Measurements from ENCODE around the gene ANKS3.
"Not testable (repeated sequence)": the region's sequence is repeated elsewhere in the genome, so short reads cannot be mapped to it uniquely, and the experiment has no call there.

The ANKS3 gene

GRCh38 chr16:4747906-4748681, 14.0 kb upstream of the ANKS3 start:
- Mint-ChIP-seq H3K9me3 (no peaks in the 10 kb centered on the region), H3K4me1 (peaks cover 20% of the 10 kb centered on the region), H3K27me3 (peaks cover 5% of the 10 kb centered on the region), H3K36me3 (peaks cover 4% of the 10 kb centered on the region), H3K4me3 (no peak overlapping the region), H3K27ac (peak overlapping the region; percentile 79)
- CTCF ChIA-PET: no interaction called here
- DNase-seq: no peak

DNA sequence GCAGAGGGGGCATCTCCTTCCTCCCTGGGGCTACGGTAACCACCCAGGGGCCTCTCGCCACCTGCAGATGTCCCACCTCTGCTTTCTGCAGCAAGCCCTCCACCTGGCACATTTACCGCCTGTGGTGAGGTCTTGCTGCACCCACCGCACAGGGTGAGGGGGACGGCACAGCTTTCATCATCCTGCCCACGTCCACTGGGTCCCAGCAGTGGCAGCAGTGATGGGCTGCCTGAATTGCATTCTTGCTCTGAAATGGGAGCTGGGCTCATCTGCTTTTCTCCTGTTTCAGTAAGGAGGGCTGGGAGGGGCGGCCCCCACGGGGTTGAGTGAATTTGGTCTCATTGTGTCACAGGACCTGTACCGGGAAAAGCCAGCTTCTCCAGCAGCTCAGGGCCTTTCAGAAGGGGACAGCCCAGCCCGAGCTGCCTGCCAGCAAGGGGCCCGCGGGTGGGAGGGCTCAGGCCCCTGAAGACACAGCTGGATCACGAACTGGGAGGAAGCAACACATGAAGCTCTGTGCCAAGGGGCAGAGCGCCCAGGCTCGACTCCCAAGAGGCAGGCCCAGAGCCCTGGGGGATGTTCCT, 13.0 kb upstream of the ANKS3 start:
- peaks cover 15% of the 10 kb centered on the region for H3K27me3 Mint-ChIP-seq
- H3K27ac Mint-ChIP-seq: peak overlapping the region; percentile 79
- no peak for DNase-seq
- H3K4me1 Mint-ChIP-seq: peaks cover 27% of the 10 kb centered on the region
- CTCF ChIA-PET: no interaction called here
- H3K4me3 Mint-ChIP-seq: no peak overlapping the region
- peaks cover 3% of the 10 kb centered on the region for H3K36me3 Mint-ChIP-seq
- no peaks in the 10 kb centered on the region for H3K9me3 Mint-ChIP-seq

DNA sequence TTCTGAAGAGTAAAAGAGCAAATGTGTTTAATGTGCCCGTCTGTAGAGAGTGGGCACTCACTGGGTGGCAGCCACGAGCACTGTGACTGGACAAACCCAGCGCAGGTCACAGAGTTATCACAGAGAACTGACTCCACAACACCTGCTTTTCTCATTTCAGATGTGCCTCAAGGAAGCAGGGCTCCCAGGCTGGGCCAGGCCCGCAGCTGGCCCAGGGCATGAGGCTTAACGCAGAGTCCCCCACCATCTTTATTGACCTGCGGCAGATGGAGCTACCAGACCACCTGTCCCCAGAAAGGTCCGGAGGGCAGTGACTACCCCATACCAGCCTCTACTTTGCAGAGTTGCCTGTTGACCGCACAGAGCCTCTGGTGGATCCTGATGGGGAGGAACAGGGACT, 12.1 kb upstream of the ANKS3 start:
- no peak overlapping the region for H3K4me3 Mint-ChIP-seq
- CTCF ChIA-PET: no interaction called here

DNA sequence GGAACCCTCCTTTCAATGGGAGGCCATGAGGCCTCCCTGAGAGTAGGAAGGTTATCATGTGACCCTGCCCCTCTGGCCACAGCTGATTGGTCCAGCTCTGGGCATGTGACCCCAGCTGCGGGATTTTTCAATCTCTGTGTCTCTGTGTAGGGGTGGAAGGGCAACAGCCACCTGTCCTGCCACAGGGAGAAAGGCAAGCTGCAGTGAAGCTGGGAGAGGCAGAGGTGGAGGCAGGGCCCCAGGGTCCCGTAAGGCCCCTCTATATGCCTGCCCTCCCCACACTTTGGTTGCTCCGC, 11.2 kb upstream of the ANKS3 start:
- CTCF ChIA-PET: no interaction called here

More for the DNA sequence above, 12.1 kb upstream of the ANKS3 start:
- no peak overlapping the region for H3K27ac Mint-ChIP-seq
- no peaks in the 10 kb centered on the region for H3K9me3 Mint-ChIP-seq
- H3K36me3 Mint-ChIP-seq: no peaks in the 10 kb centered on the region
- peaks cover 27% of the 10 kb centered on the region for H3K4me1 Mint-ChIP-seq
- no peak for DNase-seq
- H3K27me3 Mint-ChIP-seq: peaks cover 19% of the 10 kb centered on the region

DNA sequence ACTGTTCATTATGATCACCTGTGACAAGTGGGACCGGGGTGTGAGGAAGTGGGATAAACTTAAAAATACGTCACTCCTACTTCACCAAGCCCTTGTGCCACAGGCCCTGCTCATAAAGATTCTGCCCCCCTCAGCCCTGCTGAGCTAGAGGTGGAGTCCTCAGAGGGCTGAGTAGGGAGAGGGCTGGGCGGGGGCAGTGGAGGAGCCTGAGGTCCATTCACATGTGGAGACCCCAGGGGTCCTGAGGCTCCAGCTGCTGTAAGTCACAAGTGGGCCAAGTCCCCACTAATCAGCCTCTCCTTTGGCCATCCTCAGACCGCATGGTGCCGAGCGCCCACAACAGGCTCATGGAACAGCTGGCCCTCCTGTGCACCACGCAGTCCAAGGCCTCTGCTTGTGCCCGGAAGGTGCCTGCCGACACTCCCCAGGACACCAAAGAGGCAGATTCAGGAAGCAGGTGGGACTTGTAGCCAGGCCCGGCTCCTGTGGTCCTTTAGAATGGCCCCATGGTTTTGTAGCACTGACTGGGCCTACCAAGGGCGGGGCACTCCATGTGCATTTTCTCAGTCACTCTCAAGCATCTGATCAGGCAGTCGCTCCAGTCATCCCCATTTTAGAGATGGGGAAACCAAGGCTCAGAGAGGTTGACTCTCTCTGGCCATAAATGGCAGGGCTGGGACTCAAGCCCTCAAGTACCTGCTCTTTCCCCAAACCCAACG, 10.6 kb upstream of the ANKS3 start:
- H3K36me3 Mint-ChIP-seq: no peaks in the 10 kb centered on the region
- no peak overlapping the region for H3K4me3 Mint-ChIP-seq
- H3K4me1 Mint-ChIP-seq: peaks cover 27% of the 10 kb centered on the region
- peaks cover 19% of the 10 kb centered on the region for H3K27me3 Mint-ChIP-seq
- no peak for DNase-seq
- no peak overlapping the region for H3K27ac Mint-ChIP-seq
- CTCF ChIA-PET: no interaction called here
- no peaks in the 10 kb centered on the region for H3K9me3 Mint-ChIP-seq

More for the DNA sequence above, 11.2 kb upstream of the ANKS3 start:
- no peak overlapping the region for H3K4me3 Mint-ChIP-seq
- peaks cover 19% of the 10 kb centered on the region for H3K27me3 Mint-ChIP-seq
- DNase-seq: no peak
- no peaks in the 10 kb centered on the region for H3K9me3 Mint-ChIP-seq
- no peaks in the 10 kb centered on the region for H3K36me3 Mint-ChIP-seq
- H3K27ac Mint-ChIP-seq: no peak overlapping the region
- H3K4me1 Mint-ChIP-seq: peaks cover 27% of the 10 kb centered on the region

DNA sequence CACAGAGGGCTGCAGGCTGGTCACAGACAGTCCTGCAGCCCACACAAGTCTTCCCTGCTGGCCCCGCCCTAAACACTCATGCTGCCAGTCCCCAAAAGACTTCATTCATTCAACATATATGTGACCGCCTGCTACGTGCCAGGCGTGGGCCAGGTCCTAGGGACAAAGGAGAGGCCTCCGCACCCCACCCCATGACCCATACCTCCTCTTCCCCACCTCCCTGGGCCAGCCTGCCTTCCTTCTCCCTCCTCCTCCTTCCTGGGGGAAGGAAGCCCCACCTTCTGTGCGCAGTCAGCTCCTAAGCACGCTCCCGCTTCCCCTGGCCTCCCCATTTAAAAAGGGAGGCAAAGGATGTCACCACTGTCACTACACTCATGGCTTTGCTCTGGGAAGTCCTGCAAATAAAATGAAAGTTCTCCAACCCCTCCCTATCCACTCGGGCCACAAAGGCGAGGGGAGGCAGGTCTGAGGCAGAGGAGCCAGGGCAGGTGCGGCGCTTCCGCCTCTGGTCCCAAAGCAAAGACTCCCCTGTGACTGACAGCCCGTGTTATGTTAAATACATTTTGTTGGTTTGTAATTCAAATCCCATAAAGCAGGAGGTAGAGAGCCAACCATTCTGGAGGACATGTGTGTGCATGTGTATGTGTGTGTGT, 9.3 kb upstream of the ANKS3 start:
- H3K9me3 Mint-ChIP-seq: no peaks in the 10 kb centered on the region
- H3K36me3 Mint-ChIP-seq: no peaks in the 10 kb centered on the region
- DNase-seq: no peak
- CTCF ChIA-PET: no interaction called here
- H3K4me3 Mint-ChIP-seq: peak overlapping the region; percentile 40
- peak overlapping the region; percentile 70 for H3K27ac Mint-ChIP-seq
- H3K27me3 Mint-ChIP-seq: peaks cover 19% of the 10 kb centered on the region
- peaks cover 23% of the 10 kb centered on the region for H3K4me1 Mint-ChIP-seq

- H3K4me3 Mint-ChIP-seq, CTCF ChIA-PET, H3K27ac Mint-ChIP-seq, H3K9me3 Mint-ChIP-seq, DNase-seq, H3K36me3 Mint-ChIP-seq: not testable (repeated sequence)
- H3K4me1 Mint-ChIP-seq: peaks cover 26% of the 10 kb centered on the region
- H3K27me3 Mint-ChIP-seq: peaks cover 17% of the 10 kb centered on the region
Observed at GRCh38 chr16:4738370-4738769, 4.3 kb upstream of the ANKS3 start.

- H3K27me3 Mint-ChIP-seq: peaks cover 8% of the 10 kb centered on the region
- CTCF ChIA-PET: no interaction called here
- H3K4me3 Mint-ChIP-seq: no peak overlapping the region
- peaks cover 24% of the 10 kb centered on the region for H3K4me1 Mint-ChIP-seq
- DNase-seq: no peak
- no peaks in the 10 kb centered on the region for H3K36me3 Mint-ChIP-seq
- no peak overlapping the region for H3K27ac Mint-ChIP-seq
- no peaks in the 10 kb centered on the region for H3K9me3 Mint-ChIP-seq
Observed at GRCh38 chr16:4737545-4737944, 3.5 kb upstream of the ANKS3 start.

DNA sequence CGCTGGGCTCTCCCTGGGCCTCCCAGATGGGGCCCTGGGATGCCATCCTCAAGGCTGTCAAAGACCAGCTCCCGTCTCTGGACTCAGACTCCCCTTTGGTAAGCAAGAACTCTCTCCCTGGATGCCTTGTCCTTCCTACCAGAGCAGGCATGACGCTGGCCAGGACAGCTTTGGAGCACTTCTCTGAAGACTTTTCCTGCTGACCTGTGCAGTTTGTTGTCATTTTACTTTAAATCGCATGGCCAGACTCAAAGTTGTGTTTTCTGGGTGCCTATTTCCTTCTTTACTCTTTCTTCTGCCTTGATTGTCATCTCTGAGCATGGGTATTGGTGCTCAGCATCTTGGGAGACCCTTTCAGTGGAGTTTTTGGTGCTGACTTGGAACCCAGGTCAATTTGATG, 2.5 kb upstream of the ANKS3 start:
- Mint-ChIP-seq H3K4me1 (peaks cover 28% of the 10 kb centered on the region), H3K27me3 (no peaks in the 10 kb centered on the region), H3K4me3 (no peak overlapping the region), H3K27ac (no peak overlapping the region), H3K36me3 (no peaks in the 10 kb centered on the region), H3K9me3 (no peaks in the 10 kb centered on the region)
- CTCF ChIA-PET: no interaction called here
- DNase-seq: no peak

DNA sequence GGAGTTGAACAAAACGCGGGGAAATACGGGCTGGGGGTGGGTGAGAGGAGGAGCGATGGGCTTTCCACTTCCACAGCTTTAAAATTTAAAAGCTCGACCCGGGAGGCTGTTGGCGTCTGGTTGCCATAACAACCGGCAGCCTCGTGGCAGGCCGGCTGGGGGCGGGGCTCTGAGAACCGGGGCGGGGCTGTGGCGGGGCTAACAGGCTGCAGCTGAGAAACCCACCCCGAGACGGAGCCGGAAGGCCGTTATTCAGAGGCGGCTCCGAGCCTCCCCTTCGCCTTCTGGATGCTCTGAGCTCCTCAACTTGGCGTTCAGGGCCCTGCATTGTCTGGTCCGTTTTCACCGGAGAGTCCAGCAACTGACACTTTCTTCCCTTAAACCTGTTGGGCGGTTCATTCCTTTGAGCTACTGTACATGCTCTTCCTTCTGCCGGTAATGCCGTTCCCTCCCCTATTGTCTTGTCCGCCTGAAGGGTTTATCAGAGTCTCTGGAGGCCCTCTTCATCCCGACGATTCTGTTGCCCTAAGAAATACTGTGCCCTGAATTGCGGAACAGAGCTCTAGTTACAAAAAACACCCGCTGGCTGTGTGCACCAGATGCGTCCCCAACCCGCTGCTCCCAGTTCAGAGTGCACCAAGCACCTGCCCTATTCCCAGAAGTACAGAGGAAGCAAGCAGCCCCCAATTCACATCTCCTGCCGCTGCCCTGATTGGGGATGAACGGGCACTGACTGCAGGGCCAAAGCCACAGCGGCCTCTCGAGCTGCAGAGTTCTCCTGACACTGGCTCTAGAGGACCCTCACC, 862 bp upstream of the ANKS3 start:
- Mint-ChIP-seq H3K4me1 (peaks cover 29% of the 10 kb centered on the region), H3K27me3 (no peaks in the 10 kb centered on the region), H3K4me3 (peak overlapping the region; percentile 86), H3K9me3 (no peaks in the 10 kb centered on the region), H3K27ac (peak overlapping the region; percentile 94), H3K36me3 (no peaks in the 10 kb centered on the region)
- DNase-seq: peak; percentile 98
- CTCF ChIA-PET: interaction anchor here (0.7 to 1.3 kb wide), 9 partner anchors 14 to 357 kb away, joined by 3 to 5 read pairs (median 3); no protein-coding TSS in a partner anchor

DNA sequence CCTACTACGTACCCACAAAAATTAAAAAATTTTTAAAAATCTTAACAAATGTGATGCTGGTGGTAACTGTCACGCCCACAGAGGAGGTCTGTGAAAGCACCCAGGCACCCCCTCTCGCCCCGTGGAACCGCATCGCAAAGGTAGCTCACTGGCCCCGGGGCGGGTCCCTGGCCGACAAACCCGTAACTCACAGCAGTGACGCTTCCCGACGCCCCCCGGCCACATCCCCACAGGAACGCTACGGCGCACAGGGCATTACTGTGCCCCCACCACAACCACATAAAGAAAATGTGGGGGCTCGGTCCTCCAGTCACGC, 366 bp downstream of the ANKS3 start:
- peak; percentile 51 for DNase-seq
- no peaks in the 10 kb centered on the region for H3K9me3 Mint-ChIP-seq
- no peaks in the 10 kb centered on the region for H3K36me3 Mint-ChIP-seq
- H3K4me3 Mint-ChIP-seq: peak overlapping the region; percentile 86
- peak overlapping the region; percentile 78 for H3K27ac Mint-ChIP-seq
- no peaks in the 10 kb centered on the region for H3K27me3 Mint-ChIP-seq
- H3K4me1 Mint-ChIP-seq: peaks cover 29% of the 10 kb centered on the region
- CTCF ChIA-PET: interaction anchor here (1.0 to 1.3 kb wide), 4 partner anchors 32 to 222 kb away, joined by 4 to 5 read pairs (median 4); no protein-coding TSS in a partner anchor

GRCh38 chr16:4733211-4733742, 794 bp downstream of the ANKS3 start:
- Mint-ChIP-seq H3K27me3 (no peaks in the 10 kb centered on the region), H3K27ac (peak overlapping the region; percentile 78), H3K9me3 (no peaks in the 10 kb centered on the region), H3K36me3 (no peaks in the 10 kb centered on the region), H3K4me1 (peaks cover 29% of the 10 kb centered on the region), H3K4me3 (peak overlapping the region; percentile 86)
- CTCF ChIA-PET: interaction anchor here (1.3 kb wide), 1 partner anchor 33 kb away, joined by 5 read pairs; no protein-coding TSS in a partner anchor
- no peak for DNase-seq

GRCh38 chr16:4729876-4730275, 4.2 kb downstream of the ANKS3 start:
- Mint-ChIP-seq H3K4me1 (peaks cover 22% of the 10 kb centered on the region), H3K27me3 (no peaks in the 10 kb centered on the region), H3K36me3 (no peaks in the 10 kb centered on the region), H3K4me3 (no peak overlapping the region), H3K27ac (no peak overlapping the region), H3K9me3 (no peaks in the 10 kb centered on the region)
- CTCF ChIA-PET: no interaction called here
- no peak for DNase-seq

DNA sequence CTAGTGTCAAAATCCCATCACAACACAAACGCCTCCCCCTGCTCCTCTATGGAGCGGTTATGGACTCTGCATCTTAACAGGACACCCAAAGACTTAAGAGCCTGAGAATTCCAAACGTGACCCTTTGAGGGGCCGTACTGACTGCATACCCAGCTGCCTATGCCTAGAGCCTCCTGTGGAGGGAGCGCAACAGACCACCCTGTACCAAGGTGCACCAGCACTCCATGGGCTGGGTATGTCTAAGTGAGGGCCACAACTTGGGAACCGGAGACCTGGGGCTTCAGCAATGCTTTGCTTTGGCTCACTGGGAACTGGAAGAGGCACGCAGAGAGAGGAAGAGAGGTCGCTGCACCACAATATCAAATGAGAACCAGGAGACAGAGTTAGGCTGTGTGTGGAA, 5.4 kb downstream of the ANKS3 start:
- H3K36me3 Mint-ChIP-seq: no peaks in the 10 kb centered on the region
- peaks cover 13% of the 10 kb centered on the region for H3K4me1 Mint-ChIP-seq
- CTCF ChIA-PET: no interaction called here
- no peaks in the 10 kb centered on the region for H3K9me3 Mint-ChIP-seq
- no peaks in the 10 kb centered on the region for H3K27me3 Mint-ChIP-seq
- H3K27ac Mint-ChIP-seq: peak overlapping the region; percentile 70
- no peak for DNase-seq
- no peak overlapping the region for H3K4me3 Mint-ChIP-seq

All from activated naive CD4-positive, alpha-beta T cell treated with anti-CD3 and anti-CD28 coated beads, Interleukin-2, amount 10 ng/mL, durations not matched to agents 7 days and 5 days (primary cell).